GM19395 (cell line): ENCODE data around the gene GAB3.

ENCODE experiments used
- ATAC-seq: cut with Tn5 transposase; IDR thresholded peaks from one replicate; pipeline ENCODE4 v1.9.1; 2021; ENCODE audit warnings: mild to moderate bottlenecking, moderate library complexity; ENCODE audit not compliant: unreplicated experiment

The GAB3 gene

GRCh38 chrX:154751669-154752271, 893 bp upstream of the GAB3 start:
- ATAC-seq, result no peak

DNA sequence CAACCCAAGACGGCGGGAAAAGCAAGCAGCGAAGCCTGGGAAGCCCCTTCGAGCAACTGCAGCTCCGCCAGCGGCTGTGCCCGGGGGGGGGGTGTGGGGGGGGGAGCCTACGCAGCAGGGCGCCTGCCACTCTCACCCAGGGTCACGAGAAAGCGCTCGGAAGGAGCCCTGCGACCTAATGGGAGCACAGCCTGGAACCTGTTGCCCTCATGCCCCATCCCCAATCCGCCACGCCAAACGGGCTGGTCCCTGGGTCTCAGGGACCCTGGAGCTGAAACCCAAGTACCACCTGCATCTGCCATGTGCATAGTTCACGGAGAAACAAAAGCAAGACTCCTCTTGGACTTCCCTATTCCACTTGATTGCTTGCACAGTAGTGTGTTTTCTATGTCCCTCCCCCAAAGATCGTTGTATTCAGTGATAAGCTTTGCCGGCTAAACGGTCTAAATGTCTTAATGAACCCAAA, 359 bp upstream of the GAB3 start:
- peak; percentile 3 for ATAC-seq

GRCh38 chrX:154749856-154750255, 1.0 kb downstream of the GAB3 start:
- ATAC-seq, result no peak

DNA sequence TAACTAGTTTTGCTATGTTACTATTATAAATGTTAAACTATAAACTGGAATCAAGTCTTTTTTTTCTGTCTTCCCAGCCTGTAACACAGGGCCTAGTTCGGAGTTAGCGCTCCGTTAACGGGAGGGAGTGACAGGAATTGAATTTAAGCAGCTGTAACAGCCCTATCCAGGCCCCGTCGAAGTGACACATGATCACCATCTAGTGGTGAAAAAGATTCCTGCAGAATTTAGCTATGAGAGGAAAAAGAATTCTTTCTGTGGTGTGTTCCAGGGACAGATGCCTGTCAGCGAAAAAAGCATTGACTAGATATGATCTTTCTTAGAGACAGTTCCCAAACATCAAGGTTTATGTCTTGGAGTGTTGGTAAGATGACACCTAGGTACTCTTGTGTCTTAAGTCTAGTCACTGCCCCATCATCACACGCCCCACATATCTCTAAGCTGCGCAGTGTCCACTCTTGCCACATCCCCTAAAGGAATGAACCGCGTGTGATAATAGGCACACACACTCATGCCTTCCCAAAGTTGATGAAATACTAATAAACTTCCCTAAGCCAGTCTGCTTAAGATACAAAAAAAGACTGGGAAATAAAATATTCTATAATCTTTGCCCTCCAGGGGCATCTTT, 2.1 kb downstream of the GAB3 start:
- ATAC-seq, result peak; percentile 61

- no peak for ATAC-seq
Measured at GRCh38 chrX:154742613-154743012, 8.3 kb downstream of the GAB3 start.

GRCh38 chrX:154739952-154740465, 10.9 kb downstream of the GAB3 start:
- no peak for ATAC-seq

DNA sequence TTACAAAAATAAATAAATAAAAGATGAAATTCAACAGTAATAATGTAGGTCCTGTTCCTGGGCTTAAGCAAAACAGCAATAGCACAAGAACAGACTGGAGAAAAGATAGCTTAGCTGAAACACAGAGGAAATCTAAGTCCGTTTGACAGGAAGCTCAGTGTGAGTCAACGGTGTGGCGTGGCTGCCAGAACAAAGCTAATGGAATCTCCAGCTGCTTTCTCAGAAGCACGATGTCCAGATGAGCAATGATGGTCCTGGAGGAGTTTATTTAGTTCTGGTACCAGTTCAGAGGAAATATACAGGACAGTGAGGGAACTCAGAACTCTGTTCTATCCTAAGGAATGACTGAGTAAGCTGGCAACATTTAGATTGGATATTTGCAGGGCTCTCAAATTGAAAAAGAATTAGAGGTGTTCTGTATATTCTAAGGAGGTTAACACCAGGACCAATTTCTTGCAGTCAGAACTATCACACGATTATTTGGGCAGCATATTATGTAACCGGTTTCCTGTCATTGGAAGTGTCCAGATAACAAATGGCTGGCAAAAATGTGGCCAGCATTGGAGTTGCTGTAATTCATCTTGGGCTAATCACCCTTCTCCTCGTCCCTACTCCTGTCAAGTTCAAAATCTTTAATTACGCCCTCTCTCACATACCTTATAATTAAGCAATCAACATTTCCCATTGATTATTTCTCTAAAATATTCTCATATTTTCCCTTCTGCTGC, 12.7 kb downstream of the GAB3 start:
- no peak for ATAC-seq

DNA sequence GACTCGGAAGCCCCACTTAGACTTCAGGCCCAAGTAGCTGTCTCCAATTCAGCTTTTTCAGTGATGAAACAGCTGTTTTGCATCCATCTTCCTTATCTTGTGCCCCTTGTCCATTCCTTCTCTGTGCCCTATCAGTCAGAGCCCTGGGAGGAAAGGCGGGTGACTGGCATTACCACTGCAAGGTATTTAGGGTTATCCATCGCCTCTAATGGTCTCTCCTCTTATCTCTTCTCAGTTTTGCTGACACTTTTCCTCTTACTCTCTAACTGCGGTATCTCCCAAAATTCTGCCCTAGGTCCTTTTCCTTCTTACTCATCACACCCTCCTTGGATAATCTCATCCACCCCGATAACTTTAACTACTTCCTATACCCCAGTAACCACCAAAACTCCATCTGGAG, 13.7 kb downstream of the GAB3 start:
- ATAC-seq, result no peak

- ATAC-seq, result no peak
Measured at GRCh38 chrX:154735695-154736393, 15.0 kb downstream of the GAB3 start.

- ATAC-seq, result peak; percentile 51
Measured at GRCh38 chrX:154734061-154734781, 16.7 kb downstream of the GAB3 start.

GRCh38 chrX:154733066-154733425, 17.8 kb downstream of the GAB3 start:
- no peak for ATAC-seq

- no peak for ATAC-seq
Measured at GRCh38 chrX:154732421-154733065, 18.3 kb downstream of the GAB3 start.

- ATAC-seq, result no peak
Measured at GRCh38 chrX:154731881-154732280, 19.0 kb downstream of the GAB3 start.

DNA sequence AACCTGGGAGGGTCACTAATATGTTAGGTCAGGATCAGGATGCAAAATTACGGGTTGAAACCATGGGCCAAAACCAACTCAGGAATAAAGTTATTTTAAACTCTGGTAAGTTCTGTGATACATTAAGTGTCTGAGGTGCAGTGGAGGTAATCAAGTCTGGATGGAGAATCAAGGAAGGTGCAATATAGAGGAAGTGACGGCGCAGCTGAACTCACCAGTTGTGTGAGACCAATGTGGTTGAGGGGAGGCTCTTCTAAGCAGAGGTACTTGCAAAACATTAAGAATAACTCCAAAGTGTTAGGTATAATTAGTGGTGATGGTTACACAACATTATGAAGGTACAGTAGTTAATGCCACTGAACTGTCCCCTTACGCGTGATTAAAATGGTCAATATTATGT, 19.7 kb downstream of the GAB3 start:
- ATAC-seq, result no peak

DNA sequence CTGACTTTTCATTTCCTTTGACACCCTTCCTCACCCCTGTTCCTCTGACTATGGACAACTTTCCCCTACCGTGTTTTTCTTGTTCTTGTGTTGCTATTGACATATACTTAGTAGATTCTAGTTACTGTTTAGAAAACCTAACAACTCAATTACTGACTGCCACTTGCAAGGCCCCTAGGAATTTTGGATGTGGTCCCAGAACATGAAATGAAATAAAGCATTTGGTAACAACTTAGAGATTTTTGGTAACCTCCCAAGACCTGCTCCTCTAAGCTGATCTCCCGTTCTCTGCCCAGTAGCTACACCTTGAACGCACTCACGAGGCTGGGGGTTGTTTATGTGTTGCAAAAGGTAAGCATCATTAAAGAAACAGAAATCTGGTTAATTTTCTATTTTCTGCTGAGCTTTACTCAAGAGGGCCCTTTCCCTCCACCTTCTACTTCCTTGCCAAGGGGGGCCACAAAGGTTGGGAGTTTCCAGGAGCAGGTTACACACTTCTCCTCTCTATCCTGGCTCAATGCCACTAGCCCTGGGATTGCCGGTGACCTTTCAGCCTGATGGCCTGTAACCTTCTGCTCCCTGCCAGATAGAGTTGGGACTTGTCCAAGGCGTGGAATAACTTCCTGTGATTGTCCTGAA, 20.5 kb downstream of the GAB3 start:
- no peak for ATAC-seq

GRCh38 chrX:154729439-154729838, 21.4 kb downstream of the GAB3 start:
- ATAC-seq, result no peak

GRCh38 chrX:154728431-154729190, 22.3 kb downstream of the GAB3 start:
- ATAC-seq, result no peak

- no peak for ATAC-seq
Measured at GRCh38 chrX:154727871-154728270, 23.0 kb downstream of the GAB3 start.

GRCh38 chrX:154727418-154727817, 23.5 kb downstream of the GAB3 start:
- no peak for ATAC-seq
